CD4-positive, alpha-beta T cell treated with Interleukin-15 for 1 hour (primary cell): Measurements from ENCODE around the gene MDH1.
"Not testable (repeated sequence)": the region's sequence is repeated elsewhere in the genome, so short reads cannot be mapped to it uniquely, and the experiment has no call there.

ENCODE experiments used
- DNase-seq: peaks from one replicate; pipeline ENCODE4 v3.0.0-alpha.2; 2020

MDH1 gene

GRCh38 chr2:63589148-63589958 is 590 bp downstream of the MDH1 start:
- no peak for DNase-seq

DNA sequence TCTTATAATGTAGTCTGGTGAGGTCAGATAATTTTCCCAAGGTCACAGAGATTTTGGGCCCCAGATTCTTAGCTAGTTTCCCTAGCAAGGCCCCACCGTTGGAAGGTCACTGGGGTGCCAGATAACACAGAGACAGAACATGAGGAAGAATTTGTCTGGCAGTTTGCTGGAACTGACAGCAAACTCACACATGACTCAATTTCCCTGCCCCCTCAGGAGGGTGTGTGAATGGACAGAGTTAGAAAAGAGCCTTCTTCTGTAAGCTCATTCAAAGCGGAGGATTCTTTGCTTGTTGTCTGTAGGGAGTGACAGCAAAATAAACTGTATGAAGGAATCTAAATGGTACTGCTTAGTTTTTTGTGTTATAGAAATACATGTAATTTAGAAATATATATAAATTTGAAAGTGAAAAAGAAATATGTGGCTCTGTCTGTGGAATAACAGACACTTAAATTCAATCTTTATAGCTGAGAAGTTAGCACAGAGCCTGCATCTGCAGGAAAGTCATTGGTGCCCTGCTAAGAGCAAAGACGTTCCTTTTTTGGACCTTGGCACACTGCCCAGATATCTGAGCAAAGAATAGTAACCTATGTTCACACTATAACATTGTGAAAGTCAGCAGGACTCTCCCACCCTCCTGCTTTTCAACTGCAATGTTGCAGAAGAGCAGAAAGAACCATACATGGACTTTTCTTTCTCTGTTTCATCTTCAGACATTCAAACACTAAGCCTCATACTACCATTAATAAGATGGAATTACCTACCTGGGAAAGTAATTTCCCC is 2.1 kb downstream of the MDH1 start:
- no peak for DNase-seq

GRCh38 chr2:63591566-63592175 is 2.9 kb downstream of the MDH1 start:
- DNase-seq: no peak

GRCh38 chr2:63594660-63595059 is 5.9 kb downstream of the MDH1 start:
- DNase-seq: no peak

DNA sequence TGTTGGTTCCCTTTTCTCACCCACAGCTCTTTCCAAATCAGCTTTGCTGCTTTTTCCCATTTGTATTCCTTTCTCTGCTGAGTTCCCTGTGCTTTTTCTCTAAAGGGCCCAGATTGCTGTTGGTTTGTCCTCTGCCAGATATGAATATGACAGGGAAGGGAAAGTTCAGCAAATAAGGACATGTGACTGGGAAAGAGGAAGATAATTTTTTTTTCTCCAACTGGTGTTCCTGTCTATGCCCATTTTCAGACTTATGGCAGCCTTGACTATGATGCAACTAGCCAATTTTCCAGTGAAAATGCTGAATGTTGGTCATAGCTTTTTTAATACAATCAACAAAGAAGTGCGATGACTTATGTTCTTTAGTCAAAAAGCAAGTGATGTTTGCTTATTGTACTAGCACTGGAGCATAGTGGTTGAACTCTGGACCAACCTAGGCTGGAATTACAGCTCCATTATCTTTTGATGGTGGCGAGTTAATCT is 7.7 kb downstream of the MDH1 start:
- no peak for DNase-seq

DNA sequence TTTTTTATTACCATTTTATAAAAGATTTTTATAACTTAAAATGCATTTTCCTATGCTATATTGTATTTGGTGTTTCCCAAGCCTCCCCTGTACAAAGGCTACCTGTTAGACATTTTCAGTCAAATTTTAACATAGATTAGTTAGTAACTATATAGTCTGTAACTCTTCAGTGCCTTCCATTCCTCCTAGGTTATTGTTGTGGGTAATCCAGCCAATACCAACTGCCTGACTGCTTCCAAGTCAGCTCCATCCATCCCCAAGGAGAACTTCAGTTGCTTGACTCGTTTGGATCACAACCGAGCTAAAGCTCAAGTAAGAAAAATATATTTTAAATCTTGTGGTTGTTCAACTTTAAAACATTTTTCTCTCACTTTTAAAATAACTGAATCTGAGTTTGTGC is 10.2 kb downstream of the MDH1 start:
- no peak for DNase-seq

GRCh38 chr2:63600881-63601460 is 12.2 kb downstream of the MDH1 start:
- DNase-seq: no peak

DNA sequence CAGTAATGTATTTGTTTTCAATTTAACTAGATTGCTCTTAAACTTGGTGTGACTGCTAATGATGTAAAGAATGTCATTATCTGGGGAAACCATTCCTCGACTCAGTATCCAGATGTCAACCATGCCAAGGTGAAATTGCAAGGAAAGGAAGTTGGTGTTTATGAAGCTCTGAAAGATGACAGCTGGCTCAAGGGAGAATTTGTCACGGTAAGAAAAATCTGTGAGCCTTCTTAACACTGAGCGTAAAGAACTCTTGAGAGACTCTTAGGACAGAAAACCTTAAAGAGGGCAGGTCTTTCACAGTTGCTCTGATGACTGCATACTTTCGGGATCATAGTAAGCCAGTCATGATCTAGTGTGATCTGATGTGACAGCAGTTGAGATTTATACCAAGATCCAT is 15.9 kb downstream of the MDH1 start:
- DNase-seq: no peak

DNA sequence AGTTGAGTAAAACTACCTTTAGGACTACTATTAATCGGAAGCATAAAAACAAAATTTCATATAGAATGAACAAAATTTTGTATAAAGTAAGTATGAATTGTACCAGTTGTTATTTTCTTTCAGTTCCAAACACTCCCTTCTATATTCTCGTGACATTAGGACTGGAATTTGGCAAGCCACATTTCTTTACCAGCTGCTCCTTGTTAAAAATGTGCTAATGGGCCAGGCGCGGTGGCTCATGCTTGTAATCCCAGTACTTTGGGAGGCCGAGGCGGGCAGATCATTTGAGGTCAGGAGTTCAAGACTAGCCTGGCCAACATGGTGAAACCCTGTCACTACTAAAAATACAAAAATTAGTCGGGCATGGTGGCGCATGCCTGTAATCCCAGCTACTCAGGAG is 20.1 kb downstream of the MDH1 start:
- not testable (repeated sequence) for DNase-seq

GRCh38 chr2:63610525-63610924 is 21.8 kb downstream of the MDH1 start:
- DNase-seq: no peak

DNA sequence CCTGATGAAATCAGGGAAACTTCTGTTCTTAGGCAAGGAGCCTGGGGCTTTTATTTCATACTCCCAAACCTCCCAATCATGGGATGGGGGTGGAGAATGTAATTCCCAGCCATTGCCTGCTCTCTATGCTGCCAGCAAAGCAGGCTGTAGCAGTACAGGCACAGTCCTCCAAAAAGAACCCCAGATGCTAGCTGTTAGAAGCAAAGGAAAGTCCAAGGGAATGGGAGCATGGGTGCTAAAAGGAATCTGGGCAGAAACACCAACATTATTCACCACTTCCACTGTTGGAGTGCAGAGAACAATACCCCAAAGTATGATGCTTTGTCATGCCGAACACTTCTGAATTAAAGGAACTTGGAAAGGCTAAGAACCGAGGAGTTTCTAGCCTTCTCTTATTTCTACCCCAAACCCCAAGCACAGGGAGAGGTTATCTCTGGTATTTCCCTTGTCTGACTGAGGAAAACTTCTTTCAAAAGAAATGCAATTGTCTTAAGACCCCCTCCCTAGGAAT is 24.7 kb downstream of the MDH1 start:
- DNase-seq: no peak

GRCh38 chr2:63614448-63614968 is 25.7 kb downstream of the MDH1 start:
- DNase-seq: no peak

- no peak for DNase-seq
Measured at GRCh38 chr2:63614983-63615945, 26.5 kb downstream of the MDH1 start.

DNA sequence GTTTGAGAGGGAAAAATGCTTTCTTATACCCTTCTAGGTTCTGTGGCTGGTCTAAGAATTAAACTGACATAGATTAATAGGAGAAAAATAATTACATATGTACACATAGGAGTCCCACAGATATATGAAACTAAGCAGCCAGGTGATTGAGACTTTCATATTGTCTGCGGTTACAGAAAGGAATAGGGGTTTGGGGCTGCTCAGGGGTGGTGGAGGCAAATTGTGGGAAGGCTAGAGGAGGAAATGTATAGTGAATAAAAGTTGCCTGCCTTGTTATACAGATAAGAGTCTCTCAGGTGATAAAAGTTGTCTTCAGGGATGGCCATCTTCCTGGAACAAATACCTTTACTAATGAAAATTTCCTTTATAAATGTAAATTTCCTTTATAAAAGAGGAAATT is 28.6 kb downstream of the MDH1 start:
- DNase-seq: no peak

- no peak for DNase-seq
Measured at GRCh38 chr2:63619328-63619727, 30.6 kb downstream of the MDH1 start.

DNA sequence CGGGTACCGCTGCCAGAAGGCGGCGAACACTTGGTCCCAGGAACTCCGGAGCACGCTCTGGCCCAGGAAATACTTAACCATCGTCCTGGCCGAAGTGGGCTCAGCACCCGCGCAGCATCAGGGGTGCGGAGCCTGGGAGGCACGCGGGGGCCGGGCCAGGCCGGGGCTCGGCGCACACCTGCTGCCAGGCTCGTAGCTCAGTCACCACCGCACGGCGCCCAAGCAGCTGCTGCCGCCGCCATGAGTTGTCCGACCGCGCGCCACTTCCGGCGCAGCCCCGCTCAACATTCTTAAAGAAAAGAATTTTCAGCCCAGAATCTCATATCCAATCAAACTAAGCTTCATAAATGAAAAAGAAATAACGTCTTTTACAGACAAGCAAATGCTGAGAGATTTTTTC is 34.0 kb downstream of the MDH1 start:
- DNase-seq: no peak

GRCh38 chr2:63623763-63624162 is 35.0 kb downstream of the MDH1 start:
- DNase-seq: not testable (repeated sequence)

GRCh38 chr2:63627866-63628265 is 39.1 kb downstream of the MDH1 start:
- no peak for DNase-seq

- no peak for DNase-seq
Measured at GRCh38 chr2:63628403-63628942, 39.7 kb downstream of the MDH1 start.

GRCh38 chr2:63631501-63631900 is 42.7 kb downstream of the MDH1 start:
- no peak for DNase-seq

GRCh38 chr2:63632382-63632781 is 43.6 kb downstream of the MDH1 start:
- DNase-seq: no peak
